Stimulated activated naive B cell treated with anti-CD40 and anti-IgM and Interleukin-4, amounts not matched to agents 10 μg/mL and 1 μg/mL and 100 μg/mL, for 72 hours (primary cell): Measurements from ENCODE around the gene HAL.
A peak's percentile ranks its signal among the peaks of the same experiment; 100 is the strongest.

Experiments used
- ATAC-seq, 2 donors: fragments of 150-1000 bp; cut with Tn5 transposase; replicated peaks; 2 replicates each; pipeline ENCODE4 v1.10.0; 2021; ENCODE audit warnings: moderate library complexity in 1 of 2
- DNase-seq: peaks from one replicate; pipeline ENCODE4 v3.0.0; 2021
- H3K27ac Mint-ChIP-seq: one replicate; pipeline ENCODE4 v1.8.0; 2022; ENCODE audit warnings: mild to moderate bottlenecking, mixed read lengths
- H3K27me3 Mint-ChIP-seq, 2 donors: one replicate each; pipeline ENCODE4 v1.8.0; 2022; ENCODE audit warnings: mixed read lengths in 2 of 2
- H3K36me3 Mint-ChIP-seq, 2 donors: one replicate each; pipeline ENCODE4 v1.8.0; 2022; ENCODE audit warnings: mixed read lengths in 2 of 2, mild to moderate bottlenecking in 1 of 2
- H3K4me1 Mint-ChIP-seq, 2 donors: one replicate each; pipeline ENCODE4 v1.8.0; 2022; ENCODE audit warnings: mixed read lengths in 2 of 2, mild to moderate bottlenecking in 1 of 2
- H3K4me3 Mint-ChIP-seq, 2 donors: one replicate each; pipeline ENCODE4 v1.8.0; 2022; ENCODE audit warnings: mild to moderate bottlenecking in 2 of 2, mixed read lengths in 2 of 2, moderate library complexity in 1 of 2
- H3K9me3 Mint-ChIP-seq, 2 donors: one replicate each; pipeline ENCODE4 v1.8.0; 2022; ENCODE audit warnings: mixed read lengths in 2 of 2, mild to moderate bottlenecking in 1 of 2

The HAL gene

GRCh38 chr12:96028538-96028937 lies 32.4 kb upstream of the HAL start:
- peak; percentile 25 to 57 for ATAC-seq
- H3K4me1 Mint-ChIP-seq: peaks cover 12 to 18% of the 10 kb centered on the region in 2 donors

DNA sequence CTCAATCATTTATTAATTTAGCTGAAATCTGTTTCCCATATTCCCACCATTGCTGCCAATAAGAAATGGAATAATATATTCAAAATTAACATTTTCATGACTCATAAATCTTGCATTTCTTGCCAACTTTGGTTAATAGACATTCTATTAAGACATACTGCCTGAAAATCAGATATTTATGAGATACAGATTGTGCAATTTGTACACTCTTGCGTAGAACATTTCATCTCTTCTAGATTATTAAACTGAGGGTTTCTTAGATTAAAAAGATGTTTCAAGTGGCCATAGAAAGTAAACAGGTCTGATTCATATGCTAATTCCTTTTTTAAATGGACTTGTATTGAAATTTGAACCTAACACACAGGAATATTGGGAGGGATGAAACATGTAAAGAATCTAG lies 30.2 kb upstream of the HAL start:
- H3K9me3 Mint-ChIP-seq: no peaks in the 10 kb centered on the region

More at GRCh38 chr12:96028538-96028937, 32.4 kb upstream of the HAL start:
- Mint-ChIP-seq H3K36me3 (peaks cover 20 to 33% of the 10 kb centered on the region in 2 donors), H3K4me3 (no peak overlapping the region), H3K9me3 (no peaks in the 10 kb centered on the region), H3K27me3 (no peaks in the 10 kb centered on the region), H3K27ac (no peak overlapping the region)
- no peak for DNase-seq

DNA sequence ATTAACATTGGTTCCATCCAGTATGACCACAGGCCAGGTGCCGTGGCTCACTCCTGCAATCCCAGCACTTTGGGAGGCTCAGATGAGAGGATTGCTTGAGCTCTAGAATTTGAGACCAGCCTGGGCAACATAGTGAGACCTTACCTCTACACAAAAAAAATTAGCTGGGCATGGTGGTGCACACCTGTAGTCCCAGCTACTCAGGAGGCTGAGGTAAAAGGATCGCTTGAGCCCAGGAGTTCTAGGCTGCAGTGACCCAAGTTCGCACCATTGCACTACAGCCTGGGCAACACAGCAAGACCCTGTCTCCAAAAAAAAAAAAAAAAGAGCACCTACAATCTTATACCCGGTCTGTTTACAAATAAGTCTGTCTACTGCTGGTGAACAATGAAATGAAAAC lies 29.4 kb upstream of the HAL start:
- H3K4me1 Mint-ChIP-seq: peaks cover 20 to 29% of the 10 kb centered on the region in 2 donors
- H3K27ac Mint-ChIP-seq: peak overlapping the region; percentile 21
- ATAC-seq: no peak
- DNase-seq: no peak
- no peaks in the 10 kb centered on the region for H3K27me3 Mint-ChIP-seq
- no peaks in the 10 kb centered on the region for H3K9me3 Mint-ChIP-seq
- H3K36me3 Mint-ChIP-seq: peaks cover 28 to 44% of the 10 kb centered on the region in 2 donors
- no peak overlapping the region for H3K4me3 Mint-ChIP-seq

More for the DNA sequence above, 30.2 kb upstream of the HAL start:
- Mint-ChIP-seq H3K36me3 (peaks cover 29 to 41% of the 10 kb centered on the region in 2 donors), H3K4me3 (no peak overlapping the region), H3K4me1 (peaks cover 16 to 27% of the 10 kb centered on the region in 2 donors), H3K27me3 (no peaks in the 10 kb centered on the region), H3K27ac (no peak overlapping the region)
- ATAC-seq: no peak
- no peak for DNase-seq

GRCh38 chr12:96020314-96021003 lies 24.3 kb upstream of the HAL start:
- DNase-seq: no peak
- ATAC-seq: peak; percentile 98
- Mint-ChIP-seq H3K4me3 (peak overlapping the region in 1 of 2 donors; percentile 43), H3K27me3 (no peaks in the 10 kb centered on the region), H3K27ac (peak overlapping the region; percentile 63), H3K9me3 (no peaks in the 10 kb centered on the region), H3K36me3 (peaks cover 33 to 49% of the 10 kb centered on the region in 2 donors), H3K4me1 (peaks cover 18 to 30% of the 10 kb centered on the region in 2 donors)

DNA sequence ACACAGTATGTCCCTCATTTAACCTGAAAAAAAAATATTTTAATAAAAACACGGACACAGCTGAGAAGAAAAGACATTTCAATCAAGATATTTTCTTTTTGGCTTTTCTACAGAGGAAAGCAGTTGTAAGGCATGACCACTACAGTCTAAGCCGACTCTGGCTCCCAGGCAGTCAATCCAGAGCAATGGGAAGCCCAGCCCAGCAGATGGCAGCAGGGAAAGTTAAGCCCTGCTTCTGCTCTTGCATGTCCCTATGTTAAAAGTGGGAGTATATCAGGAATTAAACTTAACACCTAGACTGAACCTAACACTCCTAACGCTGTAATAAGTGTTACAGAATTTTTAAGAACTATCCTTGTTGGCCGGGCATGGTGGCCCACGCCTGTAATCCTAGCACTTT lies 19.5 kb upstream of the HAL start:
- no peak for DNase-seq
- H3K36me3 Mint-ChIP-seq: peaks cover 37 to 47% of the 10 kb centered on the region in 2 donors
- H3K27me3 Mint-ChIP-seq: no peaks in the 10 kb centered on the region
- H3K4me1 Mint-ChIP-seq: peaks cover 9 to 15% of the 10 kb centered on the region in 2 donors
- no peaks in the 10 kb centered on the region for H3K9me3 Mint-ChIP-seq
- H3K27ac Mint-ChIP-seq: no peak overlapping the region
- no peak overlapping the region for H3K4me3 Mint-ChIP-seq
- ATAC-seq: no peak

DNA sequence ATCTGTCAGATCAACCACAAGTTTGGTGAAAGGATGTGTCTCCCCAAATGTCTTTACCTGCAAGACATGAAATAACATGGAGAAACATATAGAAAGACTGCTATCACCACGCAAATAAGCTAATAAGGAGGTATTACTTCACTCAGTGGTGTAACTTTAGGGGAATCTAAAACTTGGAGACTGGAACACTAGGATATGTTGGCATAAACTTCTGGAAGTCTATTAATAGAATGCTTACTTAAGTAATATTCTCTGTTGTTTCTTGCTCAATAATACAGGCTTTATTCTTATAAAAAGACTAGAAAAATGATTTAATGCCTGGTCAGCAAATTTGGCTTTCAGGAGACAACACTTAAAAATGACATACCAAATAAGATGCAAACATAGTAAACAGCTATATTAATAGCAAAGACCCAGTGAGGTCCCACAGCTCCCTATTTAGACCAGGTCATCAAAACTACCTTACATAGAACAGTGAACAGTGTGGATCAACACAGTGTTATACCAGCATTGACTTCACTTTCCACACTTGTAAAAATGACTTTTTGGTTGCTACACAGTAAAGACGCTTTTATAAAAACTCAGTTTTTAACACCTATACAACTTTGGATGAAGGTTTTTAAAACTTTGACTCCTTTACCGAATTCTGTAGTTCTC lies 18.9 kb upstream of the HAL start:
- Mint-ChIP-seq H3K4me1 (peaks cover 4 to 10% of the 10 kb centered on the region in 2 donors), H3K27ac (no peak overlapping the region), H3K27me3 (no peaks in the 10 kb centered on the region), H3K9me3 (no peaks in the 10 kb centered on the region), H3K36me3 (peaks cover 43 to 49% of the 10 kb centered on the region in 2 donors), H3K4me3 (no peak overlapping the region)
- ATAC-seq (no peak), DNase-seq (no peak)

GRCh38 chr12:96007729-96008128 lies 11.6 kb upstream of the HAL start:
- peak overlapping the region; percentile 77 for H3K27ac Mint-ChIP-seq
- H3K4me1 Mint-ChIP-seq: no peaks in the 10 kb centered on the region
- H3K9me3 Mint-ChIP-seq: no peaks in the 10 kb centered on the region
- ATAC-seq (no peak), DNase-seq (no peak)
- no peak overlapping the region for H3K4me3 Mint-ChIP-seq
- H3K36me3 Mint-ChIP-seq: peaks cover 31 to 57% of the 10 kb centered on the region in 2 donors
- H3K27me3 Mint-ChIP-seq: no peaks in the 10 kb centered on the region

GRCh38 chr12:96006727-96007126 lies 10.6 kb upstream of the HAL start:
- no peaks in the 10 kb centered on the region for H3K27me3 Mint-ChIP-seq
- peaks cover 30 to 49% of the 10 kb centered on the region in 2 donors for H3K36me3 Mint-ChIP-seq

GRCh38 chr12:96000858-96001257 lies 4.7 kb upstream of the HAL start:
- ATAC-seq (no peak), DNase-seq (no peak)
- Mint-ChIP-seq H3K27ac (no peak overlapping the region), H3K4me1 (peaks cover 11 to 14% of the 10 kb centered on the region in 2 donors), H3K9me3 (no peaks in the 10 kb centered on the region), H3K4me3 (no peak overlapping the region), H3K36me3 (peaks cover 27 to 38% of the 10 kb centered on the region in 2 donors), H3K27me3 (no peaks in the 10 kb centered on the region)

More at GRCh38 chr12:96006727-96007126, 10.6 kb upstream of the HAL start:
- Mint-ChIP-seq H3K4me1 (no peaks in the 10 kb centered on the region), H3K9me3 (no peaks in the 10 kb centered on the region), H3K27ac (no peak overlapping the region), H3K4me3 (no peak overlapping the region)
- ATAC-seq (no peak), DNase-seq (no peak)

DNA sequence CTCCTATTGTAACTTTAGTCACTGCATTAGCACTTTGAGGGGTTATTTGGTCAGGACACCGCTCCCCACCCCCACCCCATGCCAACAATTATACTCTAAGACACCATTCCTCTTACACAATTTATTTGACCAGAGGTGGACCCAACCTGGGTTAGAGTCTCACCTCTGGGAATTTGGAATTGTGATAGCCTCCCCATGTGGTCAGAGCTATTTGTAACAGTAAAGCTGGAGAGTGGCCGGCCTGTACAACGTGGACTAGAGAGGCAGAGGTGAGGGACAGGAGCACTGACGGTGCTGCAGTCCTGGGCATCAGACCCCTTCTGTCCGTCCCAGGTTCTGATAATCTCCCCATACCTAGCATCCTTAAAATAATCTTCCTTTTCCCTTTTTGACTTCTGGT lies 3.3 kb upstream of the HAL start:
- Mint-ChIP-seq H3K4me1 (peaks cover 11 to 14% of the 10 kb centered on the region in 2 donors), H3K4me3 (no peak overlapping the region)

GRCh38 chr12:95998611-95999286 lies 2.6 kb upstream of the HAL start:
- Mint-ChIP-seq H3K27me3 (no peaks in the 10 kb centered on the region), H3K4me3 (no peak overlapping the region), H3K4me1 (peaks cover 11 to 14% of the 10 kb centered on the region in 2 donors), H3K27ac (no peak overlapping the region), H3K36me3 (peaks cover 17 to 22% of the 10 kb centered on the region in 2 donors), H3K9me3 (no peaks in the 10 kb centered on the region)
- peak; percentile 23 for DNase-seq
- ATAC-seq: peak; percentile 98

More for the DNA sequence above, 3.3 kb upstream of the HAL start:
- H3K27me3 Mint-ChIP-seq: no peaks in the 10 kb centered on the region
- no peaks in the 10 kb centered on the region for H3K9me3 Mint-ChIP-seq
- ATAC-seq (no peak), DNase-seq (no peak)
- H3K36me3 Mint-ChIP-seq: peaks cover 17 to 24% of the 10 kb centered on the region in 2 donors
- no peak overlapping the region for H3K27ac Mint-ChIP-seq

- ATAC-seq: peak; percentile 17 to 35
- no peaks in the 10 kb centered on the region for H3K27me3 Mint-ChIP-seq
- peaks cover 20 to 24% of the 10 kb centered on the region in 2 donors for H3K36me3 Mint-ChIP-seq
Observed at GRCh38 chr12:95997911-95998510, 1.9 kb upstream of the HAL start.

GRCh38 chr12:95997276-95997675 lies 1.1 kb upstream of the HAL start:
- Mint-ChIP-seq H3K9me3 (no peaks in the 10 kb centered on the region), H3K27ac (no peak overlapping the region), H3K4me1 (peaks cover 15 to 20% of the 10 kb centered on the region in 2 donors), H3K27me3 (no peaks in the 10 kb centered on the region), H3K4me3 (no peak overlapping the region), H3K36me3 (peaks cover 19 to 27% of the 10 kb centered on the region in 2 donors)
- ATAC-seq (no peak), DNase-seq (no peak)

More at GRCh38 chr12:95997911-95998510, 1.9 kb upstream of the HAL start:
- H3K27ac Mint-ChIP-seq: no peak overlapping the region
- no peak for DNase-seq
- H3K9me3 Mint-ChIP-seq: no peaks in the 10 kb centered on the region
- no peak overlapping the region for H3K4me3 Mint-ChIP-seq
- peaks cover 12 to 16% of the 10 kb centered on the region in 2 donors for H3K4me1 Mint-ChIP-seq
